Measurements from ENCODE around the gene RNF207. TPM values are rescaled to one million over a fixed set of nuclear protein-coding genes. Genes with fewer than 3 reads are reported as not detected.

Gene RNF207
- total and polyA plus RNA-seq, 2 of the 13 experiments (the other 11 are each of a cell fraction or from before 2014, with no cell fraction given): 9.8 to 15.9 TPM

GRCh38 chr1:6245086-6245868, 39.4 kb downstream of the RNF207 start (continued):
- TF ChIP-seq NFAT5 (CRISPR knock-in tag; IDR thresholded peaks at IDR 0.05) (peak; percentile 99), ZNF879 (CRISPR knock-in tag; IDR thresholded peaks at IDR 0.05) (peak; percentile 94), CBX5 (CRISPR knock-in tag; IDR thresholded peaks at IDR 0.05; ENCODE audit: borderline replicate concordance) (peak; percentile 93; the same call in 1 of the 2 replicates), MXD3 (CRISPR knock-in tag; IDR thresholded peaks at IDR 0.05) (peak; percentile 100), ZNF790 (CRISPR knock-in tag; IDR thresholded peaks at IDR 0.05; ENCODE audit: borderline replicate concordance) (peak; percentile 99), ZNF280B (CRISPR knock-in tag; IDR thresholded peaks at IDR 0.05; ENCODE audit: borderline replicate concordance) (peak; percentile 99), ZNF503 (CRISPR knock-in tag; IDR thresholded peaks at IDR 0.05) (peak; percentile 90), ZUFSP (CRISPR knock-in tag; IDR thresholded peaks at IDR 0.05; ENCODE audit: borderline replicate concordance) (no peak), SPEN (CRISPR knock-in tag; IDR thresholded peaks at IDR 0.05; ENCODE audit: low read depth) (peak; percentile 95), ATF3 (CRISPR knock-in tag; IDR thresholded peaks at IDR 0.05) (peak; percentile 94), ATF1 (CRISPR knock-in tag; IDR thresholded peaks at IDR 0.05) (no peak), CREB3 (CRISPR knock-in tag; IDR thresholded peaks at IDR 0.05) (peak; percentile 98), FOXM1 (CRISPR knock-in tag; IDR thresholded peaks at IDR 0.05) (peak; percentile 94), JARID2 (CRISPR knock-in tag; IDR thresholded peaks at IDR 0.05; ENCODE audit: insufficient replicate concordance) (peak; percentile 98), PRPF4 (IDR thresholded peaks at IDR 0.05; ENCODE audit: low read depth, low read length, poor library complexity, severe bottlenecking) (no peak)
